HCT116 (cell line): ENCODE measurements around the gene MX2. TPM values are rescaled to one million over a fixed set of nuclear protein-coding genes. Genes with fewer than 3 reads are reported as not detected.

Experiments
- ATAC-seq: fragments of 200-7000 bp; cut with Tn5 transposase; 2 replicates; pipeline ENCODE4 v1.9.1; 2020; ENCODE audit warnings: mild to moderate bottlenecking, moderate library complexity
- BruUV-seq: library from RNA; stranded (reverse); fragments of 400-500 nt; replicated peaks from 2 replicates; lab custom pipeline; 2021; lab: Mats Ljungman, UMichigan
- CTCF ChIA-PET: fragments of 300-600 bp; sonication (Branson Sonifier 250); formaldehyde crosslinking; loops from one replicate; lab custom pipeline; 2021; ENCODE audit warnings: antibody characterized with exemption; lab: Charles Lee
- POLR2A ChIA-PET: fragments of 300-600, 350-600 bp; sonication (Branson Sonifier 250); formaldehyde crosslinking; loops from one replicate; lab custom pipeline; 2021; ENCODE audit warnings: antibody characterized with exemption; lab: Charles Lee
- RAD21 ChIA-PET, 2 experiments: fragments of 300-600 bp; sonication (Branson Sonifier 250); formaldehyde crosslinking; loops; one replicate each; lab custom pipeline; 2023; ENCODE audit warnings: low total read pairs in 2 of 2; ENCODE audit not compliant: uncharacterized antibody in 2 of 2, unreplicated experiment in 2 of 2, low non-redundant PET in 1 of 2; lab: Charles Lee
- DNase-seq: peaks from one replicate; pipeline ENCODE4 v3.0.0-alpha.2; 2010; ENCODE audit warnings: low read depth, low spot score
- H2AFZ ChIP-seq: fragments of 200-600 bp; shearing (Covaris generic), sonication (generic); 2 replicates; pipeline ENCODE4 v1.6.1; 2017; ENCODE audit warnings: low read depth, mixed run types, mixed read lengths, antibody characterized with exemption, low read length; ENCODE audit not compliant: poor library complexity, severe bottlenecking
- H3K27ac ChIP-seq: 2 replicates; pipeline ENCODE4 v1.5.1; 2012; ENCODE audit warnings: low read depth, low read length
- H3K27me3 ChIP-seq: fragments of 200-600 bp; sonication (generic); 2 replicates; pipeline ENCODE4 v1.6.1; 2016; ENCODE audit warnings: mixed run types, low read length, mixed read lengths; ENCODE audit not compliant: insufficient read depth
- H3K36me3 ChIP-seq, 2 experiments: fragments of 200-500 bp in 1 of 2; fragments of 200-600 bp in 1 of 2; sonication (Bioruptor generic) in 1 of 2; sonication (generic) in 1 of 2; 2 replicates each; pipeline versions ENCODE4 v1.5.1 to v1.6.1; 2014 to 2016; ENCODE audit warnings: low read length in 2 of 2, inconsistent platforms in 1 of 2, mixed read lengths in 1 of 2, mixed run types in 1 of 2; ENCODE audit not compliant: insufficient read depth in 2 of 2, control insufficient read depth in 1 of 2
- H3K4me1 ChIP-seq, 2 experiments: fragments of 200-600 bp in 1 of 2; sonication (generic) in 1 of 2; 2 replicates each; pipeline versions ENCODE4 v1.5.1 to v1.6.1; 2012 to 2017; ENCODE audit warnings: low read length in 2 of 2, inconsistent platforms in 1 of 2, mild to moderate bottlenecking in 1 of 2, mixed read lengths in 1 of 2, mixed run types in 1 of 2, moderate library complexity in 1 of 2; ENCODE audit not compliant: insufficient read depth in 2 of 2, control insufficient read depth in 1 of 2
- H3K4me2 ChIP-seq: fragments of 200-600 bp; sonication (generic); 2 replicates; pipeline ENCODE4 v1.6.1; 2017; ENCODE audit warnings: mixed run types, low read length, mixed read lengths
- H3K4me3 ChIP-seq, 2 experiments: fragments of 200-600 bp in 1 of 2; sonication (generic) in 1 of 2; replicated peaks in 1 of 2; 2 replicates each; pipeline ENCODE4 v1.5.1; 2011 to 2016; ENCODE audit warnings: low read length in 2 of 2, control low read depth in 1 of 2, low read depth in 1 of 2, mild to moderate bottlenecking in 1 of 2, mixed read lengths in 1 of 2, mixed run types in 1 of 2
- H3K79me2 ChIP-seq: fragments of 200-600 bp; sonication (generic); 2 replicates; pipeline ENCODE4 v1.6.1; 2017; ENCODE audit warnings: mild to moderate bottlenecking, mixed run types, low read length, moderate library complexity, mixed read lengths; ENCODE audit not compliant: insufficient read depth
- H3K9ac ChIP-seq: fragments of 200-600 bp; sonication (generic); 2 replicates; pipeline ENCODE4 v1.6.1; 2016; ENCODE audit warnings: low read length, mixed read lengths
- H3K9me2 ChIP-seq: fragments of 200-600 bp; sonication (generic), shearing (Covaris generic); 2 replicates; pipeline ENCODE4 v1.6.1; 2017; ENCODE audit warnings: mixed run types, mild to moderate bottlenecking, moderate library complexity; ENCODE audit not compliant: insufficient read depth
- H3K9me3 ChIP-seq, 2 experiments: fragments of 200-500 bp in 1 of 2; fragments of 200-600 bp in 1 of 2; sonication (Bioruptor generic) in 1 of 2; sonication (generic) in 1 of 2; 2 replicates each; pipeline ENCODE4 v1.6.1; 2014 to 2017; ENCODE audit warnings: low read length in 2 of 2, mixed read lengths in 2 of 2, inconsistent platforms in 1 of 2, low read depth in 1 of 2, mild to moderate bottlenecking in 1 of 2, mixed run types in 1 of 2, moderate library complexity in 1 of 2; ENCODE audit not compliant: control insufficient read depth in 1 of 2, insufficient read depth in 1 of 2
- H4K20me1 ChIP-seq: fragments of 200-600 bp; sonication (generic), shearing (Covaris generic); 2 replicates; pipeline ENCODE4 v1.6.1; 2017; ENCODE audit warnings: mixed run types, mild to moderate bottlenecking, moderate library complexity; ENCODE audit not compliant: insufficient read depth
- ATF3 ChIP-seq: IDR thresholded peaks from 2 replicates; pipeline ENCODE4 v1.6.1; 2012
- CEBPB ChIP-seq: IDR thresholded peaks from 2 replicates; pipeline ENCODE4 v1.6.1; 2012; ENCODE audit warnings: low read depth
- CTCF ChIP-seq, 3 experiments: fragments of 200-600 bp in 1 of 3; sonication (generic) in 1 of 3; IDR thresholded peaks in 2 of 3; conservative IDR thresholded peaks in 1 of 3; 2 replicates each; pipeline ENCODE4 v1.5.1; 2012 to 2017; ENCODE audit warnings: low read depth in 2 of 3, low read length in 2 of 3, antibody characterized with exemption in 1 of 3, borderline replicate concordance in 1 of 3, control low read depth in 1 of 3, mild to moderate bottlenecking in 1 of 3, mixed read lengths in 1 of 3, mixed run types in 1 of 3, moderate library complexity in 1 of 3; ENCODE audit not compliant: insufficient read depth in 1 of 3
- ELF1 ChIP-seq: IDR thresholded peaks from 2 replicates; pipeline ENCODE4 v1.6.1; 2012; ENCODE audit warnings: low read depth, borderline replicate concordance
- EZH2phosphoT487 ChIP-seq: fragments of 200-600 bp; IDR thresholded peaks from 2 replicates; pipeline ENCODE4 v1.6.1; 2018; ENCODE audit warnings: antibody characterized with exemption, borderline replicate concordance
- JUND ChIP-seq: IDR thresholded peaks from 2 replicates; pipeline ENCODE4 v1.6.1; 2012
- POLR2A ChIP-seq: IDR thresholded peaks from 2 replicates; pipeline ENCODE4 v1.7.0; 2011; ENCODE audit warnings: borderline replicate concordance; ENCODE audit not compliant: insufficient read depth, insufficient read length; ENCODE audit errors: extremely low read depth
- REST ChIP-seq: IDR thresholded peaks from 2 replicates; pipeline ENCODE4 v1.6.1; 2012; ENCODE audit warnings: low read depth
- SRF ChIP-seq: IDR thresholded peaks from 2 replicates; pipeline ENCODE4 v1.6.1; 2012; ENCODE audit warnings: low read depth
- TCF7L2 ChIP-seq: IDR thresholded peaks from 2 replicates; pipeline ENCODE4 v1.7.0; 2011; ENCODE audit warnings: borderline replicate concordance, inconsistent platforms; ENCODE audit not compliant: insufficient read depth, insufficient read length; ENCODE audit errors: extremely low read depth
- YY1 ChIP-seq: IDR thresholded peaks from 2 replicates; pipeline ENCODE4 v1.6.1; 2011; ENCODE audit warnings: low read length, low read depth, moderate library complexity, mild to moderate bottlenecking; ENCODE audit not compliant: insufficient replicate concordance; ENCODE audit errors: extremely low read depth
- ZFX ChIP-seq: fragments of 450-650 bp; IDR thresholded peaks from 2 replicates; pipeline ENCODE4 v1.6.1; 2017
- ZNF274 ChIP-seq: fragments of 200-500 bp; sonication (Bioruptor generic); IDR thresholded peaks from 2 replicates; pipeline ENCODE4 v1.6.1; 2014; ENCODE audit warnings: mild to moderate bottlenecking, low read depth, low read length, inconsistent platforms
- intact Hi-C: fragments of 100-400 bp; cut with micrococcal nuclease; formaldehyde crosslinking; loops from 2 replicates; pipeline ENCODE4 v1.10.0; 2022
- total RNA-seq: library from RNA; stranded (reverse); gene quantifications from one replicate; pipeline ENCODE4 v1.2.1, GENCODE V29; 2021; ENCODE audit not compliant: unreplicated experiment

Gene MX2
- total RNA-seq, 1 experiment from 2014 or later = 0.22 TPM

GRCh38 chr21:41370840-41371684 lies 9.2 kb downstream of the MX2 start:
- BruUV-seq = no TSS peak
- no peaks in the 10 kb centered on the region for H3K36me3 ChIP-seq
- DNase-seq (no peak), ATAC-seq (no peak)
- H3K27me3 ChIP-seq = no peaks in the 10 kb centered on the region
- H3K9me3 ChIP-seq = no peaks in the 10 kb centered on the region
- ChIA-PET RAD21 (no interaction called here), CTCF (no interaction called here), POLR2A (no interaction called here)
- no peaks in the 10 kb centered on the region for H3K79me2 ChIP-seq
- H3K4me2 ChIP-seq = no peak overlapping the region
- H2AFZ ChIP-seq = no peak overlapping the region
- H3K4me3 ChIP-seq = no peak overlapping the region
- H3K9me2 ChIP-seq = no peaks in the 10 kb centered on the region
- H3K4me1 ChIP-seq = peaks cover 3 to 5% of the 10 kb centered on the region in 2 experiments; a peak in 3 of 4 replicates
- H3K9ac ChIP-seq = no peak overlapping the region
- H4K20me1 ChIP-seq = no peaks in the 10 kb centered on the region
- no peak for TF ChIP-seq TCF7L2
- no peak for TF ChIP-seq EZH2phosphoT487
- no peak for TF ChIP-seq YY1
- no peak for TF ChIP-seq ATF3
- TF ChIP-seq SRF = no peak
- no peak for TF ChIP-seq POLR2A
- no peak for TF ChIP-seq ZFX
- no peak for TF ChIP-seq CEBPB
- TF ChIP-seq ELF1 = no peak
- TF ChIP-seq REST = no peak
- TF ChIP-seq ZNF274 = no peak
- TF ChIP-seq JUND = no peak
- TF ChIP-seq CTCF (IDR thresholded peaks at IDR 0.05 in 2 of 3, conservative IDR thresholded peaks at IDR 0.05 in 1 of 3; ENCODE audit: borderline replicate concordance in 1 of 3, insufficient read depth in 1 of 3, low read depth in 2 of 3, low read length in 2 of 3) = no peak
- intact Hi-C loops = no loop called here
- no peak overlapping the region for H3K27ac ChIP-seq
